ENCODE results near the gene DZIP1.
A peak's percentile ranks its signal among the peaks of the same experiment; 100 is the strongest.

DZIP1 gene

DNA sequence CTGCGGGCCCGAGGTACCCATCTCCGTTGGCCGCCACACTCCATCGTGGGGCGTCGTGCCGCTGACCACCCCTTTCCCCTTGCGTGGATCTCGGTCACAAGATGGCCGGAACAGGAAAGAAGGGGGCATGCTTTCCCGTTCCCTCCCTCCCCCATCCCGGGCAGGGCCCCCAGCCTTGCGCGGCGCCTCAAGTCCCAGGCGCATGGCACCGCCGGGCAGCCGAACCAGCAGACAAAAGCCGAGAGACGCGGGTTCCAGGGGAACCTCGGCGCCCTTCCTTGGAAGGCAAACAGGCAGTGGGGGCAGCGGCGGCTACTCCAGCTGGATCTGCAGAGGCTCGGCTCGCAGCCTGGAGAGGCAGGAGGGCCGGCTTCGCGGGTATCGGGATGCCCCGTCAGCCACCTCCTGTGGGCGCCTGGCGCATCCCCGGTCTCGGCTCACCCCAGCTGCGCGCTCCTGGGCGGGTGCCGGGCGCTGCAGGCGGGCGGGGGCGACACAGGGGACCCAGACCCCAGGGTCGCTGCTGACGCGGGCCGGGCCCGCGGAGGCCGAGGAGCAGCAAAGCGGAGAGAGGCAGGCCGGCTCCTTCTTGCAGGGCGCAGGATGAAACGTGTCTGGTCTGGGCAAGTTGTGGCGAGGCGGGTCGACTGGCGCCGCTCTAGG lies 439 bp downstream of the DZIP1 start:
- peaks cover 0 to 30% (median 25%) of the 10 kb centered on the region in 5 donors for H3K4me1 ChIP-seq (ENCODE audit: control insufficient read depth in 5 of 5, insufficient read depth in 5 of 5, low read length in 5 of 5)
- peak overlapping the region in 2 of 5 donors; percentile 20 to 28 for H3K9ac ChIP-seq (ENCODE audit: low read length in 5 of 5)
- peak overlapping the region in 4 of 5 donors; percentile 54 to 73 (median 67) for H3K4me3 ChIP-seq (ENCODE audit: low read depth in 1 of 5, low read length in 5 of 5)
- no peak overlapping the region for H3K27ac ChIP-seq (ENCODE audit: low read depth, low read length)
- no peaks in the 10 kb centered on the region for H3K9me3 ChIP-seq (ENCODE audit: control insufficient read depth in 5 of 5, low read length in 5 of 5)
- H3K27me3 ChIP-seq (ENCODE audit: control insufficient read depth in 5 of 5, insufficient read depth in 4 of 5, low read length in 5 of 5), result peaks cover 5 to 21% (median 16%) of the 10 kb centered on the region in 5 donors
- no peaks in the 10 kb centered on the region for H3K36me3 ChIP-seq (ENCODE audit: control insufficient read depth in 5 of 5, insufficient read depth in 5 of 5, low read length in 5 of 5)

DNA sequence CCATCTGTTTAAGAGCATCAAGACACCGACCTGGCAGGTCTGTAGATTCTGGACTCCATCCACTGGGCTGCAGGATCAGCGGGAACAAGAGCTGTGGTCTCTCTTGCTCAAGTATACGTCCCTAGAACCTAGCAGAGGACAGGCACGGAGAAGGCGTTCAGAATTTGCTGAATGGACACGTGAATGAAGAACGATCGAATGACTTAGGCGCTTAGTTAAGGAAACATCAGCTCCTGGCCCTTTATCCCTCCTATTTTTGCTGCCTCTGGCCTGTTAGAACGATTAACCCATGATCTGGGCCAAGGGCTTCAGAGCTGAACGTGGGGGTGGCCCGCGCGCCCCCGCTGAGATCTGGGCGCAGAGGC lies 953 bp downstream of the DZIP1 start:
- Histone ChIP-seq H3K9me3 (ENCODE audit: control insufficient read depth in 5 of 5, low read length in 5 of 5) (no peaks in the 10 kb centered on the region), H3K4me1 (ENCODE audit: control insufficient read depth in 5 of 5, insufficient read depth in 5 of 5, low read length in 5 of 5) (peaks cover 0 to 30% (median 25%) of the 10 kb centered on the region in 5 donors), H3K9ac (ENCODE audit: low read length in 5 of 5) (peak overlapping the region in 2 of 5 donors; percentile 20 to 28), H3K36me3 (ENCODE audit: control insufficient read depth in 5 of 5, insufficient read depth in 5 of 5, low read length in 5 of 5) (no peaks in the 10 kb centered on the region), H3K27ac (ENCODE audit: low read depth, low read length) (no peak overlapping the region), H3K27me3 (ENCODE audit: control insufficient read depth in 5 of 5, insufficient read depth in 4 of 5, low read length in 5 of 5) (peaks cover 5 to 21% (median 16%) of the 10 kb centered on the region in 5 donors), H3K4me3 (ENCODE audit: low read depth in 1 of 5, low read length in 5 of 5) (peak overlapping the region; percentile 51 to 73 (median 66))

DNA sequence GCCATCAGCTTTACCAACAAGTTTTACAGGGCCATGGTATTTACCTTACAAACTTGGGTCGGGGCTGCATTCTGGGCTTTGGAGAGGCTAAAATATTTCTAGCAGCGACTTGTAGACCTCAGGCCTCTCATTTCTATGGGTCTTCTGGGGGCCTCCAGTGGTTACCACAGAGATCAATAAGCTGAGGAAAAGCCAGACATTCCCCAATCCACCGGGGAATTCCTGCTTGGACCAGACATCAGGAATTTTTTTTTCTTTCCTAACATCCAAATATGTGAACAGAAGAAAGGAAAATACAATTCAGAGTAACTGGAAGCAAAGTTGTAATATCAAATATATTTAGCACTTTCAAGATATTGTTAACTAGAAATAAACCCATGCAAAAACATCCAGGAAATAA lies 1.5 kb downstream of the DZIP1 start:
- Histone ChIP-seq H3K4me3 (ENCODE audit: low read depth in 1 of 5, low read length in 5 of 5) (peak overlapping the region in 3 of 5 donors; percentile 54 to 68 (median 66)), H3K9me3 (ENCODE audit: control insufficient read depth in 5 of 5, low read length in 5 of 5) (no peaks in the 10 kb centered on the region), H3K4me1 (ENCODE audit: control insufficient read depth in 5 of 5, insufficient read depth in 5 of 5, low read length in 5 of 5) (peaks cover 0 to 30% (median 25%) of the 10 kb centered on the region in 5 donors), H3K9ac (ENCODE audit: low read length in 5 of 5) (no peak overlapping the region), H3K27me3 (ENCODE audit: control insufficient read depth in 5 of 5, insufficient read depth in 4 of 5, low read length in 5 of 5) (peaks cover 5 to 21% (median 16%) of the 10 kb centered on the region in 5 donors), H3K36me3 (ENCODE audit: control insufficient read depth in 5 of 5, insufficient read depth in 5 of 5, low read length in 5 of 5) (no peaks in the 10 kb centered on the region), H3K27ac (ENCODE audit: low read depth, low read length) (no peak overlapping the region)

DNA sequence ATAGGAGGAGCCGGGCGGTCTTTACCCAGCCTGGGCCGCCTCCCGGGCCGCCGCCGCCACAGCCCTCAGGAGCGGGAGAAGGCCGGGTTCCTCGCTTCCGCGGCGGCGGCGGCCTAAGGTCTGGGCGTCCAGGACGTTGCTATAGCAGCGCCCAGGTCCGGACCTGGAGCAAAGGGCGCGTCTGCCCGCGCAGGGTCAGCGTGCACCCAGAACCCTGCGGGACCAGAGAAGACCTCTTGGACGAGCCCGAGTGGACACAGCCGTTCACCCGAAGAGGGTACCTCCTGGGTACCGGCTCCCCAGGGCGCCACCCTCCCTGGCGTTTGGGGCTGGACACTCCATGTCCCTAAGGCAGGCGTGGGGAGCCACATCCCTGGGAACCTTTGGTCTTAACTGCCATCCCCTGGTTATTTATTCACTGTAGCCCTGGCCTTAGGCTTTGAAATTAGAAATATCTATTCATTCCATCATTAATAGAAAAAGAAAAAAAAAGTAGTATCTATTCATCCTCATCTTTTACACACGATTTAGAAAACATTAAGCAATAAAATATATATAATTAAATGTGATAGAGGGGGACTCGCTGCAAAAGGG lies 2.4 kb downstream of the DZIP1 start:
- Histone ChIP-seq H3K4me3 (ENCODE audit: low read depth in 1 of 5, low read length in 5 of 5) (peak overlapping the region in 3 of 5 donors; percentile 34 to 57 (median 50)), H3K9ac (ENCODE audit: low read length in 5 of 5) (peak overlapping the region in 1 of 5 donors; percentile 19), H3K36me3 (ENCODE audit: control insufficient read depth in 5 of 5, insufficient read depth in 5 of 5, low read length in 5 of 5) (no peaks in the 10 kb centered on the region), H3K9me3 (ENCODE audit: control insufficient read depth in 5 of 5, low read length in 5 of 5) (no peaks in the 10 kb centered on the region), H3K27ac (ENCODE audit: low read depth, low read length) (no peak overlapping the region), H3K4me1 (ENCODE audit: control insufficient read depth in 5 of 5, insufficient read depth in 5 of 5, low read length in 5 of 5) (peaks cover 0 to 30% (median 25%) of the 10 kb centered on the region in 5 donors), H3K27me3 (ENCODE audit: control insufficient read depth in 5 of 5, insufficient read depth in 4 of 5, low read length in 5 of 5) (peaks cover 5 to 21% (median 16%) of the 10 kb centered on the region in 5 donors)

DNA sequence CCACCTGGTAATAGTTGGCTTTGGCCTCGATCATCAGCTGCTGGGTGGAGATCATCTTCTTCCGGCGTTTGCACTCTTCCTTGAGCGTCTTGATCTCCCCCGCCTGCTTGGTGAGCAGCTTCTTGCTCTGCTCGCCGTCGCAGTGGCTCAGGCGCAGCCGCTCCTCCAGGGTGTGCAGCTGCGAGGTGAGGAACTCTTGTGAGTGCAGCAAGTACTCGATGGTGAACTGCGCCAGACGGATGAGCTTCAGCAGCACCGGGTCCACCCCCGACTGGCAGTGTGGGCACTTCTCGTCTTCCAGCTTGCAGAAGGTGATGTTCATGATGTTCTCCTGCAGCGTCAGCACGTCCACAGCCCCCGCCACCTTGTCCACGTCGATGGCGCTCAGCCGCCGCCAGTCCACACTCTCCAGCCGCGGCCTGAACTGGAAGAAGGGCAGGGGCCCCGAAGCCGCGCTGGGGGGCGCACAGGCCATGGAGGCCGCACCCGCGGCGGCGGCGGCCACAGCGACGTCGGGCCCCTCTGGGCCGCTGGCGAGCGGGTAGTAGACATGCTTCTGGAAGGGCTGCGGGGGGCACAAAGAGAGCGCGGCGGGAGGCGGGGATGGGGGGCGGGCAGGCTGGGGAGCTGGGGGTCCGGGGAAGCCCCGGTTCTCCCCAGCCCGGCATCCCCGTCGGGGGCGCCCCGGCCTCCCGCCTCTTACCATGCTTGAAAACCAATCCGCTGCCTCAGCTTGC lies 3.0 kb downstream of the DZIP1 start:
- H3K4me1 ChIP-seq (ENCODE audit: control insufficient read depth in 5 of 5, insufficient read depth in 5 of 5, low read length in 5 of 5), result peaks cover 0 to 30% (median 25%) of the 10 kb centered on the region in 5 donors
- H3K4me3 ChIP-seq (ENCODE audit: low read depth in 1 of 5, low read length in 5 of 5), result peak overlapping the region in 4 of 5 donors; percentile 27 to 57 (median 46)
- H3K9me3 ChIP-seq (ENCODE audit: control insufficient read depth in 5 of 5, low read length in 5 of 5), result no peaks in the 10 kb centered on the region
- H3K36me3 ChIP-seq (ENCODE audit: control insufficient read depth in 5 of 5, insufficient read depth in 5 of 5, low read length in 5 of 5), result no peaks in the 10 kb centered on the region
- H3K27ac ChIP-seq (ENCODE audit: low read depth, low read length), result no peak overlapping the region
- H3K27me3 ChIP-seq (ENCODE audit: control insufficient read depth in 5 of 5, insufficient read depth in 4 of 5, low read length in 5 of 5), result peaks cover 5 to 21% (median 16%) of the 10 kb centered on the region in 5 donors
- H3K9ac ChIP-seq (ENCODE audit: low read length in 5 of 5), result no peak overlapping the region

DNA sequence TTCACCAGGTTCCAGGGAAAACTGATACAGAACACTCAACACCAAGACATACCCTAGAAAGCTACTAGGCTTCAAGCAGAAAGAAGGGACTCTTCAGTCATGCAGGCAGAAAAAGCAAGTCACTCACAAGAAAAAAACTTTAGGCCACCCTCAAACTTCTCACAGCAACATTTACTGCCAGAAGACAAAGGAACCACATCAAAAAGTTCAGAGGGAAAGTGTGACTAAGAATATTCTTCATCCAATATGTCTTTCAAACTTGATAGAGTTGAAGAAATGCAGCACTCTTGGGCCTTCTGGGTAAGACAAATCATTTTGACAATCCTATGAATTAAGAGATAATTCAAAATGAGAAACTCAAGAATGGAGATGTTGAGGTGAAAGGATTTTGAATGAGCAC lies 7.7 kb downstream of the DZIP1 start:
- Histone ChIP-seq H3K4me1 (ENCODE audit: control insufficient read depth in 5 of 5, insufficient read depth in 5 of 5, low read length in 5 of 5) (peaks cover 0 to 7% (median 3%) of the 10 kb centered on the region in 5 donors), H3K27me3 (ENCODE audit: control insufficient read depth in 5 of 5, insufficient read depth in 4 of 5, low read length in 5 of 5) (peaks cover 5 to 6% (median 6%) of the 10 kb centered on the region in 5 donors), H3K36me3 (ENCODE audit: control insufficient read depth in 5 of 5, insufficient read depth in 5 of 5, low read length in 5 of 5) (peaks cover 0 to 4% (median 0%) of the 10 kb centered on the region in 5 donors), H3K4me3 (ENCODE audit: low read depth in 1 of 5, low read length in 5 of 5) (no peak overlapping the region), H3K27ac (ENCODE audit: low read depth, low read length) (no peak overlapping the region), H3K9ac (ENCODE audit: low read length in 5 of 5) (no peak overlapping the region), H3K9me3 (ENCODE audit: control insufficient read depth in 5 of 5, low read length in 5 of 5) (no peaks in the 10 kb centered on the region)

DNA sequence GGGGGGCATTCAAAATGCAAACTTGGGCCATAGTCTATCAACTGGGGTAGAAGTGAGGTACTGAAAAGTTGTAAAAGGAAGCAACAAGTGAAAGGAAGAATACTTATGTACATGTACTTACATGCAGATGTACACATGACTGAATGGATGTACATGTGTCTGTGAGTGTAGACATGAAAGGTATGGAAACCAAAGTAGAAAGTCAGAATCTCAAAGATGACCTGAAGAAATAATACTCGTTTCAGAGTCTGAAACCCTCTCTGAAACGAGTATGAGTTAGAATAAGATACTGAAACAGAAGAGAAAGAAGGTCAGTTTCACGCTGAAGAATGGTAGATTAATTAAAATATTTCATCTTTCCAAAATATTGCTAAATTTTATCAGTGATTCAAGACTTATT lies 13.9 kb downstream of the DZIP1 start:
- Histone ChIP-seq H3K9ac (ENCODE audit: low read length in 5 of 5) (no peak overlapping the region), H3K36me3 (ENCODE audit: control insufficient read depth in 5 of 5, insufficient read depth in 5 of 5, low read length in 5 of 5) (peaks cover 2 to 6% (median 4%) of the 10 kb centered on the region in 5 donors), H3K27me3 (ENCODE audit: control insufficient read depth in 5 of 5, insufficient read depth in 4 of 5, low read length in 5 of 5) (no peaks in the 10 kb centered on the region), H3K4me3 (ENCODE audit: low read depth in 1 of 5, low read length in 5 of 5) (no peak overlapping the region), H3K4me1 (ENCODE audit: control insufficient read depth in 5 of 5, insufficient read depth in 5 of 5, low read length in 5 of 5) (no peaks in the 10 kb centered on the region), H3K9me3 (ENCODE audit: control insufficient read depth in 5 of 5, low read length in 5 of 5) (peaks cover 0 to 3% (median 0%) of the 10 kb centered on the region in 5 donors), H3K27ac (ENCODE audit: low read depth, low read length) (no peak overlapping the region)

DNA sequence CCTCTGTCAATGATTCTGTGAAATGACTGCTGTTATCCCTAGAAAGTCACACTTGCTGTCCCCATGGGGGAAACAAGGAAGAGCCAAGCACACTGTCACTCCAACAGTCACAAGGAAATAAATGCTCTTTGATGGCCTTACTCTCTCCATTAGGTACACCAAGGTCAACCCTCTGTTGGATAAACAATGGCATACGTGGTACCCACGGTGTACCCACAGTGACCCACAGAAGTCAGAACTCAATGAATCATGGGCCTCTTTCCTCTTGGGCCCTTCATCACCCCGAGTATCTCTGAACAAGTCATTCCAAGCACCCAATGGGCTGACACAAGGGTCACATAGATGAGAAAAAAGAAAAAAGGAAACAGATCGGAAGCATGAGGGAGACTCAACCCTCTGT lies 15.4 kb downstream of the DZIP1 start:
- Histone ChIP-seq H3K4me1 (ENCODE audit: control insufficient read depth in 5 of 5, insufficient read depth in 5 of 5, low read length in 5 of 5) (no peaks in the 10 kb centered on the region), H3K27ac (ENCODE audit: low read depth, low read length) (no peak overlapping the region), H3K36me3 (ENCODE audit: control insufficient read depth in 5 of 5, insufficient read depth in 5 of 5, low read length in 5 of 5) (peaks cover 0 to 6% (median 4%) of the 10 kb centered on the region in 5 donors), H3K9me3 (ENCODE audit: control insufficient read depth in 5 of 5, low read length in 5 of 5) (peaks cover 0 to 3% (median 0%) of the 10 kb centered on the region in 5 donors), H3K27me3 (ENCODE audit: control insufficient read depth in 5 of 5, insufficient read depth in 4 of 5, low read length in 5 of 5) (no peaks in the 10 kb centered on the region), H3K9ac (ENCODE audit: low read length in 5 of 5) (no peak overlapping the region), H3K4me3 (ENCODE audit: low read depth in 1 of 5, low read length in 5 of 5) (no peak overlapping the region)

DNA sequence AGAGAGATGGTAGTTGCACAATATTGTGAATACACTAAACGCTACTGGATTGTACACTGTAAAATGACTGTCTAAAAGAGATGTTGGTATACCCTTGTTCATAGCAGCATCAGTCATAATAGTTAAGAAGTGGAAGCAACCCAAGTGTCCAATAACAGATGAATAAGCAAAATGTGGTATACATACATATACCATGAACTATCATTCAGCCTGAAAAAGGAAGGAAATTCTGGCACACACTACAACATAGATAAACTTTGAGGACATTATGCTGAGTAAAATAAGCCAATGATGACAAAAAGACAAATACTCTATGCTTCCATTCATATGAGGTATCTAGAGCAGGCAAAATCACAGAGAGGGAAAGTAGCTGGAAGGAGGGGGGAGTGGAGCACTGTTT lies 16.0 kb downstream of the DZIP1 start:
- H3K36me3 ChIP-seq (ENCODE audit: control insufficient read depth in 5 of 5, insufficient read depth in 5 of 5, low read length in 5 of 5), result peaks cover 0 to 6% (median 4%) of the 10 kb centered on the region in 5 donors

DNA sequence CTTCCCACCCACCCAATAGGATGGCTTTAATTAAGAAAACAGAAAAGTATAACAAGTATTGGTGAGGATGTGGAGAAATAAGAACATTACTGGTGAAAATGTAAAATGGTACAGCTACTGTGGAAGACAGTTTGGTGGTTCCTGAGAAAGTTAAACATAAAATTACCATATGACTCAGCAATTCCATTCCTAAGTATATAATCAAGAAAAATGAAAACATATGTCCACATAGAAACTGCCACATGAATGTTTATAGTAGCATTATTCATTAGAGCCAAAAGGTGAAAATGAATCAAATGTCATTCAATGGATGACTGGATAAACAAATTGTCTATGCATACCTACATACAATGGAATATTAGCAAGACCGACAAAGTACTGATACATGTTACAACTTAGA lies 16.9 kb downstream of the DZIP1 start:
- H3K4me3 ChIP-seq (ENCODE audit: low read depth in 1 of 5, low read length in 5 of 5), result no peak overlapping the region
- H3K9ac ChIP-seq (ENCODE audit: low read length in 5 of 5), result no peak overlapping the region
- no peaks in the 10 kb centered on the region for H3K27me3 ChIP-seq (ENCODE audit: control insufficient read depth in 5 of 5, insufficient read depth in 4 of 5, low read length in 5 of 5)
- no peaks in the 10 kb centered on the region for H3K4me1 ChIP-seq (ENCODE audit: control insufficient read depth in 5 of 5, insufficient read depth in 5 of 5, low read length in 5 of 5)
- peaks cover 0 to 3% (median 0%) of the 10 kb centered on the region in 5 donors for H3K9me3 ChIP-seq (ENCODE audit: control insufficient read depth in 5 of 5, low read length in 5 of 5)
- H3K36me3 ChIP-seq (ENCODE audit: control insufficient read depth in 5 of 5, insufficient read depth in 5 of 5, low read length in 5 of 5), result peaks cover 0 to 6% (median 2%) of the 10 kb centered on the region in 5 donors
- H3K27ac ChIP-seq (ENCODE audit: low read depth, low read length), result no peak overlapping the region

More for the DNA sequence above, 16.0 kb downstream of the DZIP1 start:
- Histone ChIP-seq H3K27ac (ENCODE audit: low read depth, low read length) (no peak overlapping the region), H3K27me3 (ENCODE audit: control insufficient read depth in 5 of 5, insufficient read depth in 4 of 5, low read length in 5 of 5) (no peaks in the 10 kb centered on the region), H3K9me3 (ENCODE audit: control insufficient read depth in 5 of 5, low read length in 5 of 5) (peaks cover 0 to 3% (median 0%) of the 10 kb centered on the region in 5 donors), H3K9ac (ENCODE audit: low read length in 5 of 5) (no peak overlapping the region), H3K4me1 (ENCODE audit: control insufficient read depth in 5 of 5, insufficient read depth in 5 of 5, low read length in 5 of 5) (no peaks in the 10 kb centered on the region), H3K4me3 (ENCODE audit: low read depth in 1 of 5, low read length in 5 of 5) (no peak overlapping the region)

All from subcutaneous abdominal adipose tissue (tissue), 5 donors.